Activated CD4-positive, CD25-positive, alpha-beta regulatory T cell treated with anti-CD3 and anti-CD28 coated beads, Interleukin-2, amount 50 U/mL, for 16 hours (primary cell): Measurements from ENCODE around the gene PDE4B.
"Not testable (repeated sequence)": the region's sequence is repeated elsewhere in the genome, so short reads cannot be mapped to it uniquely, and the experiment has no call there.

Experiments used
- DNase-seq: peaks from one replicate; pipeline ENCODE4 v3.0.0-alpha.2; 2020; ENCODE audit warnings: low read depth, low spot score

Gene PDE4B

DNA sequence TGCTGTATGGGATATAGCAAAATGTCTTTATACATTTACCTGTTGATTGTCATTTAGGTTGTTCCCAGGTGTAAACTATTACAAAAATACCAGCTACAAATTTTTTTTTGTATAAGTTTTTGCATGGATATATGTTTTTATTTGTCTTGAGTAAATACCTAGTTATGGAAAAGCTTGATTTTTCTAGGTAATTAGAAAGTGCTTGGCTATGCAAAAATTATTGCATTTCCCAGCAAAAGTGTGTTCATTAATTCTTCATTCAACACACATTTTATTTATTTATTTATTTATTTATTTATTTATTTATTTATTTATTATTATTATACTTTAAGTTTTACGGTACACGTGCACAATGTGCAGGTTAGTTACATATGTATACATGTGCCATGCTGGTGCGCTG is 22.1 kb downstream of the PDE4B start:
- no peak for DNase-seq

DNA sequence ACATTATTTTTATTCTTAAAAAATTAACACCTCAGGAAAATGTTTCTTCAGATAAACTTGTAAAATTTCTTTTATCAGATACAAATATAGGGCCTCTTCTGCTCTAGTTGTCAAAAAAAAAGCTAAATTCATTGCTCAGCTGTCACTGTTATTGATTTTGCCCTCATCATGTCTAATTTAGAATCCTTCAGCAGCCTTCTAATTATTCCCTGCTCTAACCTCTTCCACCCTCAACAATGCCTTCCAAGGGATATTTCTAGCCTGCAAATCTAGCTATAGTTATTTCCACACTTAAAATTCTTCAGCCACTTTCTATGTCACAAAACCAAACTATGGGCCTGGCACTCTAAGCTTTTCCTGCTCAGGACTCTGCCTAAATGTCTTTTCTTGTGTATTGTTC is 25.2 kb downstream of the PDE4B start:
- DNase-seq, result no peak

DNA sequence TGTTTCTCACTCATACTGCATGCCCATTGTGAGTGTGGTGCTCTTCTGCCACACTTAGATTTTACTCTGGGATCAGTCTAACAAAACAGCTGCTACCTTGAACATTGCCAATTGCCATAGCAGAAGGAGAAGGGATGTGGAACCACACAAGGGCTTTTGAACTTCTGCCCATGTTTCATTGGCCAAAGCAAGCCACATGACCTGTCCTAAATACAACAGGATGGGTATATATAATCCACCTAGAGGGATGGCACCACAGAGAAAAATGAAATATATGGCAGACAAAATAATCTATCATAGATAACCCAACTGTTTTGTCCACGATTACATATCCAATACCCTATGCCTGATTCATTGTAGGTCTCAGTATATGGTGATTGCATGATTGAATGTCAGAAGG is 26.3 kb downstream of the PDE4B start:
- no peak for DNase-seq

DNA sequence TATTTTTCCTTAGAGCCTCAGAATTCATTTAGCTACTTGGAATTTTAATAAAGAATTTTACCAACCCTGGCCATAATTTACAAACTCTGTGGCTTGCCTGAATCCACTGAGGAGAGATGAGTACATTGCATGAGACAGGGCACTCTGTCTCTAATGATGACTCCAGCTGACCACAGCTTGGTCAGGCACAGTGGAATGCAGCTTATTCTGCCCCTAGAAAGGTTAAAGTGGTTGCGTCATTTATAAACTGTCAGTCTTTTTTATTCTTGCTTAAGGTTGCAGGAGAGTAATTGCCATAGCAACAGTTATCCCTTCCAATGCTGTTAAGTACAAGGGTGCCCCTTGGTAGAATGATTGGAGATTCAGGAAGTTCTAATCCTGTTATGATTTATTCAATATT is 28.3 kb downstream of the PDE4B start:
- DNase-seq, result no peak

DNA sequence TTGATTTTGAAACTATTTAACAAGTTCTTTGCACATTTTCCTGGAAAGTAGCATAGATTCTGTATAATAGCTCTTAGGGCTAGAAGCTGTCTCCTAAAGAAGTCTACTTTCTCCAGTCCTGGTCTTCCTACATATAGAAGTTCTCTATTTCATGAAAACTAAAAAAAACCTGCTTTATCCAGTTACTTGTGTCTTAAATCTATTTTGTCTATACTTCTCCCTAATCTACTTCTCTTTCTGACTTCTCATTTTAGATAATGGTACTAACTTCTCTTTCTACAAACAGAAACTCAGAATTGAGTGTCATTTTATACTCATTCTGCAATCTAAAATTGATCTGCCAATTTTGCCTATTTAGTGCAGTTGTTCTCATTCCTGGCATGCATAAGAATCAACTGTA is 28.7 kb downstream of the PDE4B start:
- DNase-seq, result no peak

DNA sequence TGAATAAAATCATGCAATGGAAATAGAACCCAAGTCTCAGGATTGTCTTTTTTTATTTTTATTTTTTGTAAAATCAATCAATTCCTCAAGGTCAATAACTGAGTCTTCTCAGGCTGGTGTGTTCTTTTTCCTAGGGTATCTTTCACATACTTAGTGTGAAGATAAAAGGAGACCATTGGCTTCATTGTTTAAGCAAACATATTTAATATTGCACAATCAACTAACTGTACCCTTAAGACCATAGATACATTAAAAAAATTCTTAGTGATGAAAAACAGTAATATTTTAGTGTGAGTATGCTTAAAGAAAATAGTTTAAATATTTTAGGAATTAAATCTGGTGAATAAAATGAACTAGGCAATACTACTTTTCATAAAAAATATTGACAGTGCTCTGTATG is 31.4 kb downstream of the PDE4B start:
- DNase-seq, result no peak

DNA sequence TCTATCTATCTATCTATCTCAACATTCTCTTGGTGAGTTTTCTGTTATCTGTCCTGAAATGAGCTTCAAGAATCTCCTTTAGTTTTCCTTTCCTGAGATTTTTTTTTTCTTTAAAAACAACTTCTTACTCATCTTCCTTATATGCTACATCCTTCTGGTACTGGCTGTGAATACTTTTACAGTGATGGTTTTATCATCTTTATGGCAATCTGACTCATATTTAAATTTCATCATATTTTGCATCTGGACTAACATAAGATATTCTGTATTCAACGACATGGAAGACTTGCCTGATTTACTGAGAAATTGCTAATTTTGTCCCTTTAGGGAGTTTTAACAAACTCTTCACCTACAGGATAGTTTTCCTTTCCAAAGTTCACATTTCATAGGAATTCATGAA is 33.0 kb downstream of the PDE4B start:
- DNase-seq, result no peak

DNA sequence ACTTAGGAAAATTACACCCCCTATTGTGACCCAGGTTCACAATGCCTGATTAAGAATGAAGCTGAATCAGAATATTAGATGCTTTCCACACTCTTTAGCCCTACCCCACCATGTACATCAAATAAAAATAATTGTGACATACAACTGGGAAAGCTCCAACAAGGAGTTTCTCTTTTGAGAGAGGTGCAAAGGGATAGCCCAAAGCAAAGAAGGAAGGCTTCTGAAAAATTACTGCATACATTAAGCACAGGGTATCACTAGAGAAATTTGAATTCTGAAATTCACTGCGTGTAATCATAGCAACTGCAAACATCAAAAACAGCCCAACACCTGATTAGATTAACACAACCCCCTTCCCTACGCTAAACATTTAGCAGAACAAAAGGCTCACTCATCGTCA is 34.1 kb downstream of the PDE4B start:
- no peak for DNase-seq

DNA sequence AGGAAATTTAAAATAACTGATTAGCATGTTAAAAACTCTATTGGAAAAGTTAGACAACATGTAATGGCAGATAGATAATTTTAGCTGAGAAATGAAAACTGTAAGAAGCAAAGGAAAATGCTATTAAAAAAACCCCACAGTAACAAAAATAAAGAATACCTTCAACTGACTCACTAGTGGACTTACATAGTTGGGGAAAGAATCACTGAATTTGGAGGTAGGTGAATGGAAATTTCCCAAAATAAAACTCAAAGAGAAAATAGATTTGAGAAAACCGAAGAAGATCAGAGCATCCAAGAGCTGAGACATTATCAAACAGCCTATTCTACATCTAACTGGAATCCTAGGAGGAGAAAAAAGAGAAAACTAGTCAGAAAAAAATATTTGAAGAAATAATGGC is 34.7 kb downstream of the PDE4B start:
- no peak for DNase-seq

DNA sequence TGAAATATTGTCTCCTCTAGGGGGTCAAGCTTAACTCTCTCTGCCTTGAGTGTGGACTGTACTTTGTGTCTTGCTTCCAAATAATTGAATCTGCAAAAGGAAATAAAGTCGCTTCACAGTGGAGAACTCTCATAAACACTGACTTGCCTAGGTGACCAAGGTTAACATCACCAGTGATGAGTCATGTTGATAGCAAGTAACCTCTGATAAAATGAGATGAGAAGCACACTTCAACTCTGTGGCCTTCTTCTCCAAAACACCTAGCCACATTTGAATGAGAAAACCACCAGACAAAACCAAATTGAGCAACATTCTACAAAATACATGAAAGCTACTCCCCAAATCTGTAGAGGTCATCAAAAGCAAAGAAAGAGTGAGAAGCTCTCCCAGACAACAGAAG is 37.6 kb downstream of the PDE4B start:
- DNase-seq, result no peak

DNA sequence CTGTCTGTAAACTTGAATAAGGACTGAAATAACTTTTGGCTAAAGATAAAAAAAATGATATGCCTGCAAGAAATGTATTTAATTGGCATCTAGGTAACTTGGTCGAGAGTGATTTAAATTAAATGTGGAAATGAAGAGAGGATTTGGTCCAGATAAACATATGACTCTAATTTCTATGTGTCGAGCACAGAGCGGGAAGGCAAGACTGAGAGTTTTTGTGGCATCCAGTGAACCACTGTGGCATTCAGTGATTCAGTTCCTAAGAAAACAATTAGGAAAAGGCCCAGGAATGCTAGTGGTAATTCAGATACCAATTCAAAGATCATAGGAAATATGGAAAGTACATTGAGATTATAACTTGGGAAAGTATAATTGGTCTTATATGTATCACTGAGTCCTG is 39.6 kb downstream of the PDE4B start:
- DNase-seq, result no peak

DNA sequence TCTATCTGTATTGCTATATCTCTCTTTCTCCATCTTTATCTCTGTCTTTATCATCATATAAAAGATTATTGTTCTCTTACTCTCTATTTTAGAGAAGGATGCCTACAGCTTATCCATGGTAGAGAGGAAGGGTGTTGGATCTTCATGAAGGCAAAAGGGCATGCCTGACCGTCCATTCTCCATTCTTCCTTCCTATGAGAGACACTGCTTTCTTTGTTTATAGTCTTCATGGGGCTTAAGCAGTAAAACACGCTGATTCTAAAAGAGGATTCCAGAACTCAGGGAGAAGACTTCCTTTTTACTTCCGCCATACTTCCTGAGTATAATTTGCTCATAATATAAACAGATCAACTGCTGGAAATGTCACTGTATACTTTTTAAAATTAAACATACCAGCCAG is 44.0 kb downstream of the PDE4B start:
- DNase-seq, result no peak

DNA sequence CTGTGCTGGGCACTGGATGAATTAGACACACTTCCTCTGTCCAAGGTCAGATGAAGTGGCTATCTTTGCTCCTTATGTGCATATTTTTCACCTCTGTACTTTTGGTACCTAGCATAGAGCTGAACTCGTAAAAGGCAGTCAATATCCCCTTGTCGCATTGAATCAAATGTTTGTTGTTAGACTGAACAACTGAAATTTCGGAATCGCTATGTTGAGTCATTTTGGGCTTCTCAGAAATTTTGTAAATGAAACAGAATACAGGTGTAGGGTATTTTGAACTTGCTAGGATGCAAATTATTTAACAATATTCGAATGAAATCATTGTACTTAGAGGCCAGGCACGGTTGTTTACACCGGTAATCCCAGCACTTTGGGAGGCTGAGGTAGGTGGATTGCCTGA is 48.0 kb downstream of the PDE4B start:
- DNase-seq, result no peak

DNA sequence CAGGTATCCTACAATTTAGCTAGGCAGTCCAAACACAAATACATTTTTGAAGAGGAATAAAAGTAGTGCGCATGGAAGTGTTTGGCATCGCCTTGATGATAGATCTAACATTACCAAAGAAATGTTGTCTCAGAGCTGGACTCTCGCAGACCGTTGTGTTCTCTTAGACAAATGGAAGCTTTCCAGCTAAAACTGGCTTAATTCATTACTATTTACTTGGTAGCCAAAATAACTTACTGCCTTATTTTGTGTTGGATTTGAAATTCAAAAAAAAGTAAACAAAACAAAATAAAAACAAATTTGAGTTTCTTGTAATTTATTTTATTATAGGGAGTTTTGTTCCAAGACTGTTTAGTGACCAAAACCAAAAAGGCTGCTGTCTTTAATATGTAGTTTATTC is 51.6 kb downstream of the PDE4B start:
- no peak for DNase-seq

DNA sequence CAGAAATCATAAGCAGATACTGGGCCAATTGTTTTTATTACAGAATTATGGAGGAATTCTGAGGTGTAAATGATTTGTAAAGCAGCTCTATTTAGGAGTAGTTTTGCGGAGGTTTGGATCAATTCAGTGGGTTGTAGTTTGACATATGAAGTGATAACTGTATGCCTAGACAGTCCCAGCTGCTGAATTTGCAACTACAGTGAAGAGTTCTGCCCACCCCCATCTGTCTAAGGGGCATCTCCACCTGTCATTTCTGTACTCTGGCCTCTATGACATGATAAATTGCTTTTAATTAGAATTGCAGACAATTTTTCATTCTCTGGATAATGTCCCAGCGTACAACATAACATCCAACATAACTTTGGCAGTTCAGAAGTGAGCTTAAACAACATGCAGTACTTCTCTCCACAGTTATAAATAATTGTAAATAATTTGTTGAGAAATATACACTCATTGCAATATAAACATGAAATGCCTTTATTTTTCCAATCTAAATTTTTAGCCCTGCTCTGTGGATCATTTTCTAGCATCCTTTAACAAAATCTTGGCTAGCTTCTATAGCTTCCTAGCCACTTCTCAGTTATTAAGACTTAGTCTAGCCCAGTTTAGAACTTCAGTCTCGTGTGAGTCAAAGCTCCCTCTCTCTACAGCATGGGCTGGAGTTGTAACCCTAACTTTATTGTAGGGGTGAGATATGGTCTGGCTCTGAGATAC is 52.3 kb downstream of the PDE4B start:
- DNase-seq, result no peak

DNA sequence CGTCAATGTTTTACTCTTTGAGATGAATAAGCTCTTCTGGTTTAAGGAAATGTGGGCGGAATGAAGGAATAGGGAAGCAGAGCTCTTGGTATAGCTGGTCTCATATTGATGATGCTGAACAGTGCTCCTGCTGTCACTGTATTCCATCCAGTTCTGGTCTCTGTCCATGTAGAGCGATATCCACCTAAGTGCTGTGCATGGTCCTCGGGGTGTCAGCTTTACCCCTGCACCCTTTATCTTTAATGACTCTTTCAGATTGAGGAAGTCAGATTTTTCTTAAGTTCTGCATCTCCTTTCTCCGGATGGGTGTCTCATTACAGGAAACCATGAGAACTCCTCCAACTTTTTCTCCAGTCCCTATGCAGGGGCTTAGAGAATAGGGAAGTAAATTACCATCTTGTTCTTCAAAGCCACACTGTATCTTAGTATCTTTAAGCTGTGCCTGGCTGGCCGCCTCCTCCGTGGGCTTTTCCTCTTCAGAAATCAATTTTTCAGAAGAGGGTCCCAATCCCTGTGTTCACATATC is 52.9 kb downstream of the PDE4B start:
- DNase-seq, result no peak

DNA sequence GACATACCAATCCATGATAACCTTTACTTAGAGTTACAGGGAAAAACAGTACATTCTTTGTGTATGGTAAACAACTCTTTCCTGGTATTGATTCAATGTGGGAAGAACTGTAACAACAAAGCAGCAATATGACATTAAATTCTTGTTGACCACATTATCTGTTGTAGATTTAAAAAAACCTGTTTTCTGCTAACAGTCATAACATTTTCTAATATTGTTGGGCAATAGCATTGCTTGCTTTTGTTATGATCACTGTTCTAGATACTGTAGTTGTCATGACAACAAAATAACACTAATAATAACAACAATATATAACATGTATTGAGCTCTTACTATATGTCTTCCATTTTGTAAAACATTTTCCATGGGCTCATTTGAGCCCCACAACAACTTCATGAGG is 54.2 kb downstream of the PDE4B start:
- DNase-seq, result no peak

DNA sequence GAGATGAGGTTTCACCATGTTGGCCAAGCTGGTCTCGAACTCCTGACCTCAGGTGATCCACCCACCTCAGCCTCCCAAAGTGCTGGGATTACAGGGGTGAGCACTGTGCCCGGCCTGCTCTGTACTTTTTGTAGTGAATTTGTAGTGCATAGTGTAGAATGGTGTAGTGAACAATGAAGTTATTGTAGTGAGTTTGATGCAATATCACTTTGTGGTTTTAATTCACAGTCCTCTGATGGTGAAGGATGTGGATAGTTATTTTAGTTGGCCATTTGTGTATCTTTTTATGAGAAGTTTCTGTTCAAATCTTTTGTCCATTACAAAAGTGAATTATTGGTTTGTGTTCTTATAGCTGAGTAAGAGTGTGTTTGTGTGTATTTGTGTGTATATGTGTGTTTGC is 57.6 kb downstream of the PDE4B start:
- DNase-seq, result no peak

DNA sequence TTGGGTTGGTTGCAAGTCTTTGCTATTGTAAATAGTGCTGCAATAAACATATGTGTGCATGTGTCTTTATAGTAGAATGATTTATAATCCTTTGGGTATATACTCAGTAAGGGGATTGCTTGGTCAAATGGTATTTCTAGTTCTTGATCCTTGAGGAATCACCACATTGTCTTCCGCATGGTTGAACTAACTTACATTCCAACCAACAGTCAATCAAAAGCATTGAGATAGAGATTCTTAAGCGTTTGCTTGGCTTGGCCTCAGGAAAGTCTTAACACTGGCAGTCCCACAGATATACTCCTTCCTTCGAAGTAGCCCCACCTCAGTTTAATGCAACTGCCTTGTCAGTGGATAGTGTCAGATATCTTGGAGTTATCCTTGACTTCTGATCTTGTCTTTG is 63.9 kb downstream of the PDE4B start:
- not testable (repeated sequence) for DNase-seq

DNA sequence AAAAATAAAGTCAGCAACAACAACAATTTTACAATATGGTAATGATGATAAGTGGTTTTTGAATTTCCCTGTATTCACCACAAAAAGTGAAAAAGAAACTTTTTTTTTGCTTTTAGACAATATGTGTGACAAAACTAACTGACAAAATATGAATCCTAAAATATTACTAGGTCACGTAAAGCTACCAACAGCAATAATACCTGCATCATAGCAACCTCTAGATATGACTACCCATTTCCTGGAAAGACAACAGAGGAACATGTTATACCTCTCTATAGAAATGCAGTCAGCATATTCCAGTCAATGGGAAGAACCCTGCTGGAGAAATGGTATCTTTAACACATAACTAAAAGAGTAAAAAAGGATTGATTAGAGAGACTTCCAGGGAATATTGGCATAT is 73.7 kb downstream of the PDE4B start:
- DNase-seq, result no peak

DNA sequence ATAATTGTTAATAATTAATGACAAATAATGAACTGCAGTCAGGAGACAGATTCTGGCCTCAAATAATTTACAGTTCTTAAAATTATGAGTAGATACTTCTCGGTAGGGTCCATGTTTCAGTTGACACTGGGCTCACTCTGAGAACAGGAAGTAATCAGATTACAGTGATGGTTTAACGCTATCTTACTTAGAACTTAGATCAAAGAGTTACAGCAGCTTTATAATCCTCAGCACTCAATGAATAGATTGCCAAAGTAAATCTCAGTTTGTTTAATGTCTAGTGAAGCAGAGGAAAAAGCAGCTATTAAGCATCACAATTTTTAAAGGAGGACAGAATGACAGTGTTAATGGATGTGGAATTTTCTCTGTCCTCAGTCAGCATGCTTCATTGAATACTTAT is 79.6 kb downstream of the PDE4B start:
- no peak for DNase-seq

DNA sequence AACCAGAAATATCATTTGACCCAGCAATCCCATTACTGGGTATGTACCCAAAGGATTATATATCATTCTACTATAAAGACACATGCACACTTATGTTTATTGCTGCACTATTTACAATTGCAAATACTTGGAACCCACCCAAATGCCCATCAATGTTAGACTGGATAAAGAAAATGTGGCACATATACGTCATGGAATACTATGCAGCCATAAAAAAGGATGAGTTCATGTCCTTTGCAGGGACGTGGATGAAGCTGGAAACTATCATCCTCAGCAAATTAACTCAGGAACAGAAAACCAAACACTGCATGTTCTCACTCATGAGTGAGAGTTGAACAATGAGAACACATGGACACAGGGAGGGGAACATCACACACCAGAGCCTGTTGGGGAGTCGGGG is 85.6 kb downstream of the PDE4B start:
- DNase-seq, result not testable (repeated sequence)

DNA sequence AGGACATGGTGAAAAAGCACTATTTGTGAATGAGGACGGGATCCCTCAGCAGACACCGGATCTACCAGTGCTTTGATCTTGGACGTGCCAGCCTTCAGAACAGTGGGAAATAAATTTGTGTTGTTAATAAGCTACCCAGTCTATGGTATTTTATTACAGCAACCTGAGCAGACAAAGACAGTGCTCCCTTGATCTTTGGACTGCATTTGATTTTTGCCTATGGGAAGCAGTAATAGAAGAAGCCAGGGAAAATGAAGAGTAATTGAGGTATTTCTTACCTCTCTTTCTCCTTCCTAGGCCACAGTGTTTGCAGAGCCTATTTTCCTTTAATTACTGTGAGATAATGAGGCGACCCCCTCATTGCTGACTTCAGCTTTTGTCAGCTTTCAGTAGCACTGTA is 87.9 kb downstream of the PDE4B start:
- no peak for DNase-seq

DNA sequence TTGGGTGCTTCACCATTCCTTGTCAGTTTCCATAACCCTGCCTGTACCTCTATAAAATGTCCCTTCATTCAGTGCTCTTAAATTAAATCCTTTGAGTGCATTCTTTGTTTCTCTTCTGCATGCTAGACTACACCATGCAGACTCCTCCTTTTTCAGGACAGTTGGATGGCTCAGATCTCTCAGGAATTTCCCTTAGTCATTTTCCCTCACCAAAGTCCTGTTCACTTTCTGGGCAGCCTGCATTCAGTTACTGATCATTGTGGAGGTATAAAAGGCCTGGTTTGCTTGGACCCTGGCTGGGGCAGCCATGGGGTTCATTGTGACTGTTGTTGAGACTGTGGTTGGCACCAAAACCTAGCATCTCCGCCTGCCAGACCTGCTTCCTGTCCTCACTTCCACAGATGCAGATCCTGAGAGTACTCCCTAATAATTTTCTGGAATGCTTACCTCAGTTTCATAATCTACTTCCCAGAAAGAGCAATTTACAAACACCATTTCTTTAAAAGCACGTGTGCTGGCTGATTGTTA is 88.4 kb downstream of the PDE4B start:
- no peak for DNase-seq
